ENCODE results near the gene RRAS2. TPM values are rescaled to one million over a fixed set of nuclear protein-coding genes. Genes with fewer than 3 reads are reported as not detected.

Gene RRAS2
- total and polyA plus RNA-seq, 10 of the 15 experiments (the other 5 are each of a cell fraction or from before 2014, with no cell fraction given): 26.9 to 72.4 (median 45.4) TPM

DNA sequence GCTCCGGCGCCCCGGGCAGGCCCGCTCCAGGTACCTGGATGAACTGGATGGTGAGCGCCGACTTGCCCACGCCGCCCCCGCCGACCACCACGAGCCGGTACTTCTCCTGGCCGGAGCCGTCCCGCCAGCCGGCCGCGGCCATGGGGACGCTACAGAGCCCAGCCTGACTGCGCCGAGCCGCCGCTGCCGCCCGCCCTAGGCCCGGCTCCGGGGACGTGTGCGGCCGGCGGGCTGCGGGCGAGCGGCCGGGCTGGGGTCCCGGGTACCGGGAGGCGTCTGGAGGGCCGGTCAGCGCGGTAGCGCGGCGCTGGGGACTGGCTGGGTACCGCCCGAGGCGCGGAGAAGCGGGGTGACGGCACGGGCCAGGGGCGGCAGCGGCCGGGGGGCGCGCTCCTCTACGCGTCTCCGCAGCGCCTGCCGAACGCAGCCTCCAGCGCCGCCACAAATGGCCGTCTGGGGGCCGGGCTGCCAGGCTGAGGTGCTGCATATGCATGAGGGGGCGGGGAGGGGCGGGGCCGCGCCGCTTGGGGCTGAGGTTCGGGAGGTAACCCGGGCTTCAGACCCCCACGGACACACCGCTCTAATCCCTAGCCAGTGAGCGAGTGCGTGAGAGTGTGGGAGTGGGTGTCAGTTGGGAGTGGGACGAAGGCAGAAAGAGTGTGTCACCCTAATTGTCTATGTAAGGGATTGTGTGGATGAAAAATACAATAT lies at the start of gene RRAS2 (continued):
- TF ChIP-seq MAX (IDR thresholded peaks at IDR 0.05; ENCODE audit: low read depth, low read length) (no peak), WRNIP1 (IDR thresholded peaks at IDR 0.05; ENCODE audit: borderline replicate concordance, low read depth, low read length) (no peak), MYB (IDR thresholded peaks at IDR 0.05; ENCODE audit: borderline replicate concordance, low read depth, low read length) (no peak), EGR1 (IDR thresholded peaks at IDR 0.05; ENCODE audit: borderline replicate concordance in 1 of 2, low read depth in 2 of 2, low read length in 2 of 2) (peak in 1 of 2 experiments; percentile 73; a peak in 2 of 3 replicates), SIN3A (IDR thresholded peaks at IDR 0.05; ENCODE audit: low read depth, low read length) (no peak), KAT2A (conservative IDR thresholded peaks at IDR 0.05; ENCODE audit: control insufficient read depth, low read depth, low read length) (no peak), CUX1 (IDR thresholded peaks at IDR 0.05; ENCODE audit: insufficient replicate concordance, low read depth, low read length) (no peak), RUNX3 (IDR thresholded peaks at IDR 0.05; ENCODE audit: low read length) (0 out of 2 replicates have a peak, but pooled peaks have one; percentile 6), NFYB (IDR thresholded peaks at IDR 0.05; ENCODE audit: insufficient read depth, low read depth, low read length) (no peak), RAD21 (IDR thresholded peaks at IDR 0.05; ENCODE audit: insufficient read depth, low read depth, low read length) (0 out of 2 replicates have a peak, but pooled peaks have one; percentile 14), SPI1 (IDR thresholded peaks at IDR 0.05; ENCODE audit: borderline replicate concordance, insufficient read depth, low read depth, low read length) (no peak), YY1 (IDR thresholded peaks at IDR 0.05; ENCODE audit: low read depth, low read length) (peak; percentile 91), FOXK2 (IDR thresholded peaks at IDR 0.05) (no peak), TCF7 (IDR thresholded peaks at IDR 0.05; ENCODE audit: borderline replicate concordance) (no peak), IRF3 (IDR thresholded peaks at IDR 0.05) (no peak), MYC (IDR thresholded peaks at IDR 0.05; ENCODE audit: insufficient read depth, insufficient read length, insufficient replicate concordance, low read length, severe bottlenecking) (no peak), CBX5 (IDR thresholded peaks at IDR 0.05; ENCODE audit: low read depth) (no peak), POLR2A (IDR thresholded peaks at IDR 0.05; ENCODE audit: low read depth, low read length) (peak; percentile 92), ZNF384 (IDR thresholded peaks at IDR 0.05; ENCODE audit: borderline replicate concordance, low read depth, low read length) (no peak), HCFC1 (IDR thresholded peaks at IDR 0.05; ENCODE audit: low read length) (peak; percentile 29; the same call in 1 of the 2 replicates)
- TF ChIP-seq, protein P1, sequence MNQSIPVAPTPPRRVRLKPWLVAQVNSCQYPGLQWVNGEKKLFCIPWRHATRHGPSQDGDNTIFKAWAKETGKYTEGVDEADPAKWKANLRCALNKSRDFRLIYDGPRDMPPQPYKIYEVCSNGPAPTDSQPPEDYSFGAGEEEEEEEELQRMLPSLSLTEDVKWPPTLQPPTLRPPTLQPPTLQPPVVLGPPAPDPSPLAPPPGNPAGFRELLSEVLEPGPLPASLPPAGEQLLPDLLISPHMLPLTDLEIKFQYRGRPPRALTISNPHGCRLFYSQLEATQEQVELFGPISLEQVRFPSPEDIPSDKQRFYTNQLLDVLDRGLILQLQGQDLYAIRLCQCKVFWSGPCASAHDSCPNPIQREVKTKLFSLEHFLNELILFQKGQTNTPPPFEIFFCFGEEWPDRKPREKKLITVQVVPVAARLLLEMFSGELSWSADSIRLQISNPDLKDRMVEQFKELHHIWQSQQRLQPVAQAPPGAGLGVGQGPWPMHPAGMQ (IDR thresholded peaks at IDR 0.05; ENCODE audit: borderline replicate concordance): no peak
